Measurements from ENCODE around the gene TMEM30A. TPM values are rescaled to one million over a fixed set of nuclear protein-coding genes. Genes with fewer than 3 reads are reported as not detected.

The TMEM30A gene
- polyA plus RNA-seq, 1 experiment = 11.4 TPM

DNA sequence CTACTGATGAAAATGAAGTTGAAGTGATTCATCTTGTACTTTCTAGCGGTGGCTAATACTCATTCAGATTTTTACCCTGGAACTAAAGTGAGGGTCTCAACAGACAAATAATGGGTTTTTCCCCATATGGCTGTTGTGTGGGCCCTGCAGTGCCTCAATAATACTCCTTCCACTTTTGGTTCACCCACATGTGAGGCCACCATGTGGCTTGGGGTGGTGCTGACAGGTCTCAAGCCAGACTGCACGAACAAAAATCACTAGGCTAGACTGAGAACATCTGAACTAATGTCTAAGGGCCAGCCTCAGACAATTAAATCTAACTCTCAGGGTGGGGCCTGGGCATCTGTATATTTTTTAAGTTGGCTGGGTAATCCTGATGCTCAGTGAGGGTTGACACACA, 70.9 kb downstream of the TMEM30A start:
- ChIA-PET POLR2A (no interaction called here), CTCF (interaction anchor here (1.0 kb wide), 1 partner anchor 314 kb away, joined by 3 read pairs; no protein-coding TSS in a partner anchor)
- no peak overlapping the region for H3K4me3 ChIP-seq (ENCODE audit: low read depth, low read length)
- H3K36me3 ChIP-seq (ENCODE audit: control insufficient read depth, insufficient read depth, low read length) = no peaks in the 10 kb centered on the region
- TF ChIP-seq, protein P1, sequence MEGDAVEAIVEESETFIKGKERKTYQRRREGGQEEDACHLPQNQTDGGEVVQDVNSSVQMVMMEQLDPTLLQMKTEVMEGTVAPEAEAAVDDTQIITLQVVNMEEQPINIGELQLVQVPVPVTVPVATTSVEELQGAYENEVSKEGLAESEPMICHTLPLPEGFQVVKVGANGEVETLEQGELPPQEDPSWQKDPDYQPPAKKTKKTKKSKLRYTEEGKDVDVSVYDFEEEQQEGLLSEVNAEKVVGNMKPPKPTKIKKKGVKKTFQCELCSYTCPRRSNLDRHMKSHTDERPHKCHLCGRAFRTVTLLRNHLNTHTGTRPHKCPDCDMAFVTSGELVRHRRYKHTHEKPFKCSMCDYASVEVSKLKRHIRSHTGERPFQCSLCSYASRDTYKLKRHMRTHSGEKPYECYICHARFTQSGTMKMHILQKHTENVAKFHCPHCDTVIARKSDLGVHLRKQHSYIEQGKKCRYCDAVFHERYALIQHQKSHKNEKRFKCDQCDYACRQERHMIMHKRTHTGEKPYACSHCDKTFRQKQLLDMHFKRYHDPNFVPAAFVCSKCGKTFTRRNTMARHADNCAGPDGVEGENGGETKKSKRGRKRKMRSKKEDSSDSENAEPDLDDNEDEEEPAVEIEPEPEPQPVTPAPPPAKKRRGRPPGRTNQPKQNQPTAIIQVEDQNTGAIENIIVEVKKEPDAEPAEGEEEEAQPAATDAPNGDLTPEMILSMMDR (IDR thresholded peaks at IDR 0.05; ENCODE audit: insufficient read depth, low read depth, low read length) = 0 out of 2 replicates have a peak, but pooled peaks have one; percentile 5
- no peak for DNase-seq (ENCODE audit: low read depth)
- H3K27me3 ChIP-seq (ENCODE audit: control insufficient read depth, insufficient read depth, low read length) = no peaks in the 10 kb centered on the region

GRCh38 chr6:75213112-75213511, 71.5 kb downstream of the TMEM30A start:
- ChIA-PET POLR2A (no interaction called here), CTCF (interaction anchor here (0.8 to 1.0 kb wide), 2 partner anchors 10 to 314 kb away, joined by 3 read pairs; no protein-coding TSS in a partner anchor)
- Histone ChIP-seq H3K27me3 (ENCODE audit: control insufficient read depth, insufficient read depth, low read length) (no peaks in the 10 kb centered on the region), H3K36me3 (ENCODE audit: control insufficient read depth, insufficient read depth, low read length) (no peaks in the 10 kb centered on the region), H3K4me3 (ENCODE audit: low read depth, low read length) (no peak overlapping the region)
- no peak for DNase-seq (ENCODE audit: low read depth)
- TF ChIP-seq, protein P1 (IDR thresholded peaks at IDR 0.05; ENCODE audit: insufficient read depth, low read depth, low read length) = no peak

GRCh38 chr6:75211920-75212590, 72.5 kb downstream of the TMEM30A start:
- ChIA-PET CTCF (interaction anchor here (0.9 to 10.6 kb wide), 18 partner anchors 9 to 1527 kb away, joined by 3 to 130 read pairs (median 7); no protein-coding TSS in a partner anchor), POLR2A (no interaction called here)
- TF ChIP-seq, protein P1 (IDR thresholded peaks at IDR 0.05; ENCODE audit: insufficient read depth, low read depth, low read length) = no peak
- Histone ChIP-seq H3K36me3 (ENCODE audit: control insufficient read depth, insufficient read depth, low read length) (no peaks in the 10 kb centered on the region), H3K27me3 (ENCODE audit: control insufficient read depth, insufficient read depth, low read length) (no peaks in the 10 kb centered on the region), H3K4me3 (ENCODE audit: low read depth, low read length) (no peak overlapping the region)
- no peak for DNase-seq (ENCODE audit: low read depth)

DNA sequence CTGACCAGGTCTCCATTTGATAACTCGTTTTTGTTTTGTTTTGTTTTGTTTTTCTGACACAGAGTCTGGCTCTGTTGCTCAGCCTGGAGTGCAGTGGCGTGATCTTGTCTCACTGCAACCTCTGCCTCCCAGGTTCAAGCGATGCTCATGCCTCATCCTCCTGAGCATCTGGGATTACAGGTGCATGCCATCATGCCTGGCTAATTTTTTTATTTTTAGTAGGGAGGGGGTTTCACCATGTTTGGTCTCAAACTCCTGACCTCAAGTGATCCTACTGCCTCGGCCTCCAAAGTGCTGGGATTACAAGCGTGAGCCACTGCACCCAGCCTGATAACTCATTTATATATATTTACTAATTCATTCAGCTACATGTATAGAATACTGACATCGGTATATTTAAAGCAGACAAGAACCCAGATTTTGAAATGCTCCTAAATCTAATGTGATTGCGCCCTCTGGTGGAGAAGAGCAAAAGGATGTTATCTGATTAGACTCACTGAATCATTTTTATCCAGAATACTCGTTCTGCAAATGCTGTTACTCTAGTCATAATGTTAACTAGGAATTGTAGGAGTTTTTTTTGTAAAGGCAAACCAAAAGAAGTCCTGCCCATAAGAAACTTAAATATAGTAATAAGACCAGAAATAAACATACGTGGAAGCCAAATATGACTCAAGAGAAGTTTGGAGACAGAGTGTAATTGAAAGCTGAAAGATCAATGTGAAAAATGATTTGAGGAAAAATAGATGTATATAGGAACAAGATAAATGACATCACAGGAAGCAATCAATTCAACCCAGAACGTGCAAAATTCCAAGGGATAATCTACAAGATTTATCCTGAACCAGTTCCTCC, 73.5 kb downstream of the TMEM30A start:
- no peaks in the 10 kb centered on the region for H3K27me3 ChIP-seq (ENCODE audit: control insufficient read depth, insufficient read depth, low read length)
- CTCF ChIA-PET = interaction anchor here (0.7 to 10.6 kb wide), 25 partner anchors 10 to 1534 kb away, joined by 3 to 130 read pairs (median 6); no protein-coding TSS in a partner anchor
- no peak for DNase-seq (ENCODE audit: low read depth)
- POLR2A ChIA-PET = no interaction called here
- H3K4me3 ChIP-seq (ENCODE audit: low read depth, low read length) = no peak overlapping the region
- no peaks in the 10 kb centered on the region for H3K36me3 ChIP-seq (ENCODE audit: control insufficient read depth, insufficient read depth, low read length)
- TF ChIP-seq, protein P1 (IDR thresholded peaks at IDR 0.05; ENCODE audit: insufficient read depth, low read depth, low read length) = peak; percentile 70

- ChIA-PET POLR2A (no interaction called here), CTCF (interaction anchor here (0.6 to 10.6 kb wide), 53 partner anchors 8 to 1923 kb away, joined by 3 to 130 read pairs (median 4); partner anchors contain the start of gene COX7A2)
- Histone ChIP-seq H3K36me3 (ENCODE audit: control insufficient read depth, insufficient read depth, low read length) (no peaks in the 10 kb centered on the region), H3K27me3 (ENCODE audit: control insufficient read depth, insufficient read depth, low read length) (no peaks in the 10 kb centered on the region), H3K4me3 (ENCODE audit: low read depth, low read length) (no peak overlapping the region)
- TF ChIP-seq, protein P1 (IDR thresholded peaks at IDR 0.05; ENCODE audit: insufficient read depth, low read depth, low read length) = no peak
- DNase-seq (ENCODE audit: low read depth) = no peak
Observed at GRCh38 chr6:75209184-75209723, 75.3 kb downstream of the TMEM30A start.
